ENCODE data around the gene LENG8.
"Not testable (repeated sequence)": the region's sequence is repeated elsewhere in the genome, so short reads cannot be mapped to it uniquely, and the experiment has no call there.

DNA sequence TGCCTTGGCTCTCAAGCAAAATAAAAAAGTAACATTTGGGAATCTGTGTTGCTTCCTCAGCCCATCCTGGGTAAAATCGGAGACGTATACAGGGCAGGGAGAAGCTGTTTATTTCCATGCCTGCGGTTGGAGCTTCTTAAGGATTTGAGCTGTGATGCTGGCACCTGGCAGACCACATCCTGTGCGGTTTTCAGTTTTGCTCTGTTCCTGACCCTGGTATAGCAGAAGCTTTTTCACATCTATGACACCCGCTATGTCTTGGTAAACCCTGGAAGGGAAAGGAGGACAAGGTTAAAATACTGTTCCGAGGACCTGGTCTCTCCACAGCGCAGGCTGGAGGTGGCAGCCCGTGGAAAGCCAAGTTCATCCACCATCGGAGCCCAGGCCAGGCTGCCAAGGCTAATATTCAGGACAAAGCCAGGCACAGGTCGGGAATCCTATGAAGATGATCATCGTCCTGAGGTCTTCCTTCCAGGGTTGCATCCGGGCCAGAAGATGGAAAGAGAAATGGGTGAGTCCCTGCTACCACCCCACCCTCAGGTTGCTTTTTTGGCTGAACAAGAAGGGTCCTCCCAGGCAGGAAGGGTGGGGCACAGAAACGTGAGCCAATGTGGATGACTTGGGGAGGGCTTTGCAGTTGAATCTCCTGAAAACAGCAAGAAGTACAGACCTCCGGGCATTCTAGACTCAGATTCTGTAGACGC is 48.9 kb downstream of the LENG8 start:
- not testable (repeated sequence) for TF ChIP-seq EP300 (IDR thresholded peaks at IDR 0.05; ENCODE audit: borderline replicate concordance in 1 of 2, control insufficient read depth in 1 of 2, low read depth in 2 of 2, low read length in 2 of 2); YY1 (IDR thresholded peaks at IDR 0.05; ENCODE audit: low read depth, low read length); HDAC2 (IDR thresholded peaks at IDR 0.05); POLR2AphosphoS5 (IDR thresholded peaks at IDR 0.05; ENCODE audit: low read length); CEBPB (IDR thresholded peaks at IDR 0.05; ENCODE audit: borderline replicate concordance in 1 of 2, low read depth in 2 of 2, low read length in 2 of 2); TAF1 (IDR thresholded peaks at IDR 0.05; ENCODE audit: borderline replicate concordance, low read depth, low read length); NR2C2 (IDR thresholded peaks at IDR 0.05; ENCODE audit: borderline replicate concordance, control insufficient read depth, insufficient read length, low read depth); RELA (IDR thresholded peaks at IDR 0.05; ENCODE audit: borderline replicate concordance, partially characterized antibody); EZH2 (IDR thresholded peaks at IDR 0.05; ENCODE audit: borderline replicate concordance, control insufficient read depth, low read depth, low read length); POLR2A (IDR thresholded peaks at IDR 0.05; ENCODE audit: low read depth, low read length)
- TF ChIP-seq, protein P1, sequence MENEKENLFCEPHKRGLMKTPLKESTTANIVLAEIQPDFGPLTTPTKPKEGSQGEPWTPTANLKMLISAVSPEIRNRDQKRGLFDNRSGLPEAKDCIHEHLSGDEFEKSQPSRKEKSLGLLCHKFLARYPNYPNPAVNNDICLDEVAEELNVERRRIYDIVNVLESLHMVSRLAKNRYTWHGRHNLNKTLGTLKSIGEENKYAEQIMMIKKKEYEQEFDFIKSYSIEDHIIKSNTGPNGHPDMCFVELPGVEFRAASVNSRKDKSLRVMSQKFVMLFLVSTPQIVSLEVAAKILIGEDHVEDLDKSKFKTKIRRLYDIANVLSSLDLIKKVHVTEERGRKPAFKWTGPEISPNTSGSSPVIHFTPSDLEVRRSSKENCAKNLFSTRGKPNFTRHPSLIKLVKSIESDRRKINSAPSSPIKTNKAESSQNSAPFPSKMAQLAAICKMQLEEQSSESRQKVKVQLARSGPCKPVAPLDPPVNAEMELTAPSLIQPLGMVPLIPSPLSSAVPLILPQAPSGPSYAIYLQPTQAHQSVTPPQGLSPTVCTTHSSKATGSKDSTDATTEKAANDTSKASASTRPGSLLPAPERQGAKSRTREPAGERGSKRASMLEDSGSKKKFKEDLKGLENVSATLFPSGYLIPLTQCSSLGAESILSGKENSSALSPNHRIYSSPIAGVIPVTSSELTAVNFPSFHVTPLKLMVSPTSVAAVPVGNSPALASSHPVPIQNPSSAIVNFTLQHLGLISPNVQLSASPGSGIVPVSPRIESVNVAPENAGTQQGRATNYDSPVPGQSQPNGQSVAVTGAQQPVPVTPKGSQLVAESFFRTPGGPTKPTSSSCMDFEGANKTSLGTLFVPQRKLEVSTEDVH (IDR thresholded peaks at IDR 0.05; ENCODE audit: low read depth, partially characterized antibody): not testable (repeated sequence)

Data from GM12878 (cell line).